Stimulated activated CD8-positive, alpha-beta memory T cell treated with anti-CD3 and anti-CD28 coated beads, Interleukin-4, amount 100 ng/mL, for 24 hours (primary cell): ENCODE measurements around the gene MARK2.

Experiments
- DNase-seq: peaks from one replicate; pipeline ENCODE4 v3.0.0-alpha.2; 2020; ENCODE audit warnings: low read depth

The MARK2 gene

DNA sequence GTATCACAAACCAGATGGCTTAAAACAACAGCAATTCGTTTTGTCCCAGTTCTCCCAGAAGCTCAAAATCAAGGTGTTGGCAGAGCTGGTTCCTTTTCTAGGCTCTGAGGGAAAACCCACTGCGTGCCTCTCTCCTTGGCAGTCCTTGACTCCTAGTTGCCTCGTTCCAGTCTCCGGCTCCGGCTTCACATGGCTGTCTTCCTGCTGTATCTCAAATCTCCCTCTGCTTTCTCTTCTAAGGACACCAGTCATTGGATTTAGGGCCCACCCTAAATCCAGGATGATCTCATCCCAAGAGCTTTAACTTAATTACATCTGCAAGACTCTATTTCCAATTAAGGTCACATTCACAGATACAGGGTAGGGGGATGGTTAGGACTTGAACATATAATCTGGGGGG, 90.7 kb downstream of the MARK2 start:
- DNase-seq: no peak

DNA sequence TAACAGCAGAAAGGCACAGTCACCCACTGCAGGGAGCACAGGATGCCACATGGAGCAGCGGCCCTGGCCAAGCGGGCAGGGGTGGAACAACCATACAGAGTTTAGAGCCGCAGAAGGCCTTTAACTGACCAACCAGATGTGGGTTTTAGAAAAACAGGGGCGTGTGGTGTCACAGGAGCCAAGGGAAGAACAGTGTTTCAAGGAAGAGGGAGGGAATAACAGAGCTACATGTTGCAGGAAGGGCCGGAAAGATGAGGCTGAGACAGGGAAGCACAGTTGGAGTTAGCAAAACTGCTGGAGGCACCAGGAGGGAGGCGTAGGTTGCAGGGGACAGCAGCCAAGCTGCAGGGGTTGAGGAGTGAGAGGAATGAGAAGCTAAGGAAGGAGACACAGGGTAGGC, 92.1 kb downstream of the MARK2 start:
- no peak for DNase-seq

DNA sequence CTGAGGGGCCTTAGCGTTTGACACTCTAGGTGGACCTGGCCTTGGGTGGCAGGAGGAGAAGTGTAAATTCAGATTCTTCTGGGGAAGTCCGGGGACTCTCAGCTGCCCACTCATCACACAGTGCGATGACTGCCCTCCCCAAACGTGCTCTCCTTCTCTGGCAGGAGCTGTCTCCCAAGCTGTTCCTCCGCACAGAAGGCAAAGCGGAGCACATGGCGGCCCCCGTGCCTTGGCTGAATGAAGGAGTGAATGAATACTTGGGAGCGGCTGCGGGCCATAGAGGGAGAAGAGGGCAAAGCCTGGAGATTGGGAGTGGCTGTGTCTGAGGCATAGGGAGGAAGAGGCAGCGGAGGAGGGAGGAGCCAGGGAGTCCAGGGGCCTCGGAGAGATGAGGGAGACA, 93.0 kb downstream of the MARK2 start:
- DNase-seq: no peak

DNA sequence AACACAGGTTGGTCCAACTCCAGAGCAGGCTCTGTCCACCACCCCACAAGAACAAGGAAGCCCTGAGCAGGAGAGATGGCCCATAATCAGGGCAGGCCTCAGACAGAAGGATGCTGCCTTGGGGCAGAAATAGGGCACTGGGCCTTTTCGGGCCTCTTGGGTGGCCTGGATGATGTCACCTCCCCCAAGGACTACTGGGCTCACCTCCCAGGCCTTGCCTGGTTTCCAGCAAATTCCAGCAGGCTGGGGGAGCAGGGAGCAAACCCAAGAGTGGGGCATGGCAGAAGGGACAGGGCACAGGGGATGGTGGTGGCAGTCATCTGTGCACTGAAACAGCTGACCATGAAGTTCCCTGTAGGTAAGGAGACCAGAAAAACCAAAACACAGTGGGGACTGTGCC, 94.5 kb downstream of the MARK2 start:
- no peak for DNase-seq

DNA sequence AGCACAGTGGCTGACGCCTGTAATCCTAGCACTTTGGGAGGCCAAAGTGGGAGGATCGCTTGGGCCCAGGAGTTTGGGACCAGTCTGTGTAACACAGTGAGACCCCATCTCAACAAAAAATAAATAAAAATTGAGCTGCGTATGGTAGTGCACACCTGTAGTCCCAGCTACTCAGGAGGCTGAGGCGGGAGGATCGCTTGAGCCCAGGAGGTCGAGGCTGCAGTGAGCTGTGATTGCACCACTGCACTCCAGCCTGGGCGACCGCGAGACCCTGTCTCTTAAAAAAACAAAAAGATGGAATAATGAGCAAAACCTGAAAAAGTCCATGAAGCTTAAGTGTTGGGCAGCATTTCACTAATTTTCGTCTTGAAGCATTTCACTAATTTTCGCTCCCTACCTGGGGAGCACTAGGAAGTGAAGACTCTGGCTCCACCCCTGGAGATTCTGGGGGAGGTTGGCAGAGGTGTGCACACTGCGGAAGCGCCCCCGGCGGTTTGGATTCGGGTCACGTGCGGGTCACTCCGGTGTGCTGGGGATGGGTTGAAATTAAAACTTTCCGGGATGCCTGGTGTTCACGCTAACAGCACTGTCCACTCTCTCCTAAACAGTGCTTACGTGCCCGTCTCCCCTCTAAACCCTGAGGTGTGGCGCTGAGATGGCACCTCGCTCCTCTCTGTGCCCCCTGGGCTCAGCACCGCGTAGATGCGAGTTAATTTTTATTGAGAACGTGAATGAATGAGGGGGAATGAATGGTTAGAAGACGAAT, 99.0 kb downstream of the MARK2 start:
- no peak for DNase-seq

DNA sequence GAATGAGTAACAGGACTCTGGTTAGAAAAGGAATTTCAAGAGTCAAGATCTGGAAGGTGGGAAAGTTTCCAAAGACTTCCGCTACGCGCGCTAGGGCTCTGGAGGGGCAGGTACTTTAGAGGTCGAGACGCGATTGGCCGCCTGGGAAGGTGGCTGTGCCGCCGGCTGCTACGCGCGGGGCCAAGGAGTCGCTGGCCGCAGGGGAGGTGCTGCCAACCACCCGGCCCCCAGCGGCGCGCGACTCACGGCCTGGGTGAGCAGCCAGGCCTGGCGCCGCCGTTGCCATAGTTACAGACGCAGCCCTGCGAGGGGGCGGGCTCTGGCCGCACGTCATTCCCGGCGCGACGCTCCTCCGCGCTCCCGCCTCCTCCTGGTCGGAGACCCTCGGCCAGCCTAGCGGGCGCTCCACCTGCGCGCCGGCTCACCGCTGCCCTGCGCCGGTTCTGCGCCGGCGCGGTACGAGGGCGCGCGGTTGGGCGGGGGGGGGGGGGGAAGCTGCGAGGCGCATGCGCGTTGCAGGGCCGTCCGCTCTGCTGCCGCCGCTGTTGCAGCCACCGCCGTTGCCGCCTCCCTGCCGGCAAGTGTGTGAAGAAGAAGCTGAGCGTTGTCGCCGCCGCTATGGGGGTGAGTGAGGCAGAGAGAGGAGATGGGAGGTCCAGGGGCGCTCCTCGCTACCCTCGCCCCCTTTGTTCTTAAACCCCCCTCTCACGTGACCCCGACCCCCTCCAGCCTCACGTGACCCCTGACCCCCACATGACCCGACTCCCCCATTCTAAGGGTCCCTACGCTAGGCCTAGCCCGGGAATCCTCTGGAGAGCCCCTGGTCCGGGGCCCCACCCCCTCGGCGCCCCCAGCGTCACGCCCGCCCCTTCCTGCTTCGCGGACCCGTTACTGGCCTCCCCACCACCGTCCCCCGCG, 99.8 kb downstream of the MARK2 start, which contains the start of gene NAA40:
TSS of gene NAA40 (plus strand) at position 524 of the 918 bp plus-strand sequence. CDS start at position 619, 95 bp downstream.
- peak; percentile 89 for DNase-seq

DNA sequence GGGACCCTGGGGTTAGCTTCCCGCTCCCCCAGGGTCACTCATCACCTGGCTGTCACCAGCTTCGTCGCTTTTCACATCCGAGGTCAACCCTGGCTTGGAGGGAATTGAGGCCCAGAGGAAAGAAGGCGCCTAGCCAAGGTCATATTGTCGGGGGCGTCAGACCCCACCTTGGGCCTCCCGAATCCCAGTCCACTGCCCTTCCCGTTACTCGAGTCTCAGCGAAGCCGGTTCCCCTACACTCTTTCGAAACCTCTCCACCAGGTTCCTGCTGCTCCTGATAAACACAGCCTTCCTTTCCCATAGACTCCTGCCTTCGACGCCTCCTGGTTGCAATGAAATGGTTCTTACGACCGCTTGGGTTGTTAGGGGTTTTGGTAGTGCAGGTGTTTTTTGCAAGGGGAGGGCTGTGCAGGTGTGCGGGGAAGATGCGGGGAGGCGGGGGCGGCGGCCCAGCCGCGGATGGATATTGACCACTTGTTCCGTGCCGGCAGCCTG, 100.5 kb downstream of the MARK2 start:
- DNase-seq: no peak

DNA sequence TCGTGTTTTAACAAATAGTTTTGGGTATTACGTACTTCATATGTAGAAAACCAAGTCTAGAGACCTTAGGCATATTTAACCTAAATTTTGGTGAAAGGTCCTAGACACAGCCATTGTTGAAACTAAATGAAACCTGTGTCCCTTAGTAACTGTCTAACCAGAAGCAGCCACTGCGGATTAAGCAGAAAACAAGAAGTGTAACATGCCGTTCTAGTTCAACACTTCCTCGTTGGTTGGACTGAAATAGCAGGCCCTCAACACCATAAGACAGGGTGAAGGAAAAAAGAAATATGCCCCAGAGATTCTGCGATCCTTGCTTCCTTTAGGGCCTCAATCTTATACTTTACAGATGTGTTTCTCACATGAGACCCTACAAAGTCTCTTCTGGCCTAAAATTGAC, 101.9 kb downstream of the MARK2 start:
- DNase-seq: no peak

DNA sequence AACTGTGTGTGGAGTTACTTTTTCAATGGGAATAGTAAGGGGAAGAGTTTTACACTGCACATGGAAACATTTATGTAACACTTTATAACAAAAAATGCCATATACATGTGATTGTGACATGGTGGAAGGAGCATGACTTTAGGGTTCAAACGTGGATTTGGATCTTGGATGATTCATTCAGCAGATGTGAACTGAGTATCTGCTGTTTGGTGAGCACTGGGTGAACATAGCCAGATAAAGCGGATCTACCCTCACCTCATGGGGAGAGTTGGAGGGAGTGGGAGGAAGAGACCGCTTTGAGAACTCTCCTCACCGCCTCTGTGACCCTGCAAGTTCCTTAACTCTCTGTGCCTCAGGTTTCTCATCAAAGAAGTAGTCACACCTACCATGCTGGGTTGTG, 103.0 kb downstream of the MARK2 start:
- DNase-seq: no peak

DNA sequence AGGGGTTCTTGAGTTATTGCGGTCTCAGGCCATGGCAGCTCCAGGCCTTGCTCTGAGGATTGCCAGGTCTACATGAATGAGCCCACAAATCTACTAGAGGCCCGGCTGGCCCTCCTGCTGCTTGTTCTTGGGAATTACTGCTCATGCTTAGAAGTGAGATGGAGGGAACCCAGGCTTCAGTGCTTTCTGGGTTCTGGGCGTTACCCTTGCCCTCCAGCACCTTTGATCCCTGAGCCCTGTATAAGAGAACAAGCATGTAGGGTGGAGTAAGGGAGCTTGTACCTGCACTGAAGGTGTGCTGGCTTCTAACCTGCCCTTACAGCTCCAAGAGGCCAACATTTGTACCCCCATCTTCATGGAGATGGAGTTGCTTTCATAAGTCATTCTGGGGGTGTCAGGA, 103.9 kb downstream of the MARK2 start:
- DNase-seq: no peak

DNA sequence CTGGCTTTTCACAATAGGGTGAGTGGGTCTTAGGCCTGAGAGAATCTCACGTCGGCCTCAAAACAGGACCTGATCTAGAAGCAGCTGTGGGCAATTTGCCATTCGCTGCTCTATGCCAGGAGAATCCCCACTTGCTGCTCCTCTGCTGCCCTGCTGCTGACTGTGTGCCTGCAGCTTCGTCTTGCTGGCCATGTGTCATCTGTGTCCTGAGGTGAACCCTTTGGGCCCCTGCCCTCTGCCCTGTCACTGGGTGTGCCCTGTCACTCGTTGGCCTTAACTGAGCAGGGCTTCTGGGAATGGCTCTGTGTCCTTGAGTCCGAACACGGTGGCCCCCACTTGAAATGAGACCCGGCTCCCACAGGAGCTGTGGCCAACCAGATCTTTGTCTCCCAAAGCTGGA, 106.1 kb downstream of the MARK2 start:
- DNase-seq: no peak

DNA sequence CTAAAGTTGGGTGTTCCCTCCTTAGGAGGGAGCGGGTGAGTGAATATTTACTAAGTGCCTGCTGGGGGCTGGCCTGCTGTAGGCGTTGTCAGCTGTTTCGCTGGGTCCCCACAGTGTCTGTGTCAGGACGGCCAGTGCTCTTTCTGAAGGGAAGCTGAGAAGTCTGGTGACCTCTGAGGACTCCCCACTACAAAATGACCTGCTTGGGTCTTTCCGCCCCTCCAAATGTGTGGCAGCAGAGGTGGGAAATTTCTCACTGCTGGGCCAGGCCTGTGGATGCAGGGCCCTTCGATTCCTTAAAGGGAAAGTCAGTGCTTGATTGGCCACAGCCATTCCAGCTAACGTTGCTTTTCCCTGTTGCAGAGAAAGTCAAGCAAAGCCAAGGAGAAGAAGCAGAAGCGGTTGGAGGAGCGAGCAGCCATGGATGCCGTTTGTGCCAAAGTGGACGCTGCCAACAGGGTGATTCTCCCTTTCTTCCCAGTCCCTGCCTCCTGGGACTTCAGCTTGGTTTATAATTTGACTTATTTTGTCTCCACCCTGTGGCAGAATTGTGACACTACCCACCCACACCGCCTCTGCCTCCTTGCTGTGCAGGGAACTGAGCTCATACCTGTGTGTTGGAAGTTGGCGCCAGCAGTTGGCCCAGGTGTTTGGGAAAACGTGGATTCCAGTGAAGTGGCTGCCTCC, 106.7 kb downstream of the MARK2 start:
- DNase-seq: no peak

DNA sequence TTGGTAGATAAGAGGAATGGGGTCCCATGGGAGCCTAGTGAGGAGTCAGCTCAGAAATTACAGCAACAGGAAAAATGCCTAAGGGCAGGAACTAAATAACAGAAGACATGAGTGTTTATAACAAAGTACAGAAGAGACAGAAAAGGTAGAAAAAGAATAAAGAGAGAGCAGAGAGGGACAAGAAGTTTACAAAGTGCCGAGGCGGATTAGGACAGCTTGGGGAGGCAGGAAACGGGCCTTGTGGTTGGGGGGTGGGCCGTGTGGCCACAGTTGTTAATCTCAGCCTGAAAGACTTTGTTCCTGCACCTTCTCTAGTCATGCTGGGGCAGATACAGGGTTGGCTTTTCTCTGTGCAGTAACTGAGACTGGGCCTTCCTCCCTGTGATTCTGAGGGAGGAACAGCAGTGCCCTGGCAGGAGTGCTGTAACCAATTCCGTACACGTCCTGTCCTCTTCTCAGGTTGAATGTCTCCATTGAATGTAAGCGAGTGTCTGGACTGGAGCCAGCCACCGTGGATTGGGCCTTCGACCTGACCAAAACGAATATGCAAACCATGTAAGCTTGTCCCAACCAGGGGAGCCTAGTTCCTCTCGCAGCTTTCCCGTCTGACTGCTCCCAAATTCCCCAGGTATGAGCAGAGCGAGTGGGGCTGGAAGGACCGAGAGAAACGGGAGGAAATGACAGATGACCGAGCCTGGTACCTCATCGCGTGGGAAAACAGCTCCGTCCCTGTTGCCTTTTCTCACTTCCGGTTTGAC, 113.0 kb downstream of the MARK2 start:
- DNase-seq: no peak

DNA sequence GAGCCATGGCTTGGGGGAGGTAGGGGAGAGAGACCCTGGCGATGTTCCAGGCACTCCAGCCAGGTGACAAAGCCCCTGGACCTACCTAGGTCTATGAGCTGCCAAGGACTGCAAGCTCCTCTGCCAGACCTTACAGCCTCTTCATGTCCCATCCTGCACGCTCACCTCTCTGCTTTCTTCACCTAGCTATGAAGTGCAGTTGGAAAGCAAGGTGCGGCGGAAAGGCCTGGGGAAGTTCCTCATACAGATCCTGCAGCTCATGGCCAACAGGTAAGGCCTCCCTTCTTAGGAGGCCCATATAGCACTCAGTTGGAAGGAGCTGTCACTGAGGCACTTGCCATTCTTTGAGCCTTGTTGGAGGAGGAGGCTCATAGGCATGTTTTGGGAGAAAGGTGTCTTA, 113.7 kb downstream of the MARK2 start:
- DNase-seq: no peak

DNA sequence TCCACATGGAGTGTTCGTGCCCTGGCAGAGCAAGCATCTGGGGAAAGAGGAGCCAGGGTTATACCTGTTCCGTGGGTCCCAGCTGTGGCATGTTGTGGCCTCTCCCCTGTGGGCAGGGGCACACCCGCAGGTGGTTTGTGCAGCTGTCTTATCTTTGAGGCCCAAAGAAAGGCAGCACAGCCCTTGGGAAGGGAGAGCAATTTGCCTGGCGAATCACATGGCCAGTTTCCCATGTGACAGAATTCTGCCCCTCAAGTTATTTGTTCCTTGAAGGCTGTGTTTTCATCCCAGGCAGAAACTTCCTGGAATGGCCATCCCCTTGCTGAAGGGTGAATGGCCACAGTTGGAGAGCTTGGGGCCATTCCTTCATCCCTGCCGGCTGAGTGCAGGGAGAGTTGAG, 119.1 kb downstream of the MARK2 start:
- DNase-seq: no peak
